Measurements from ENCODE around the gene CTPS2.
"Not testable (repeated sequence)": the region's sequence is repeated elsewhere in the genome, so short reads cannot be mapped to it uniquely, and the experiment has no call there.

Gene CTPS2

DNA sequence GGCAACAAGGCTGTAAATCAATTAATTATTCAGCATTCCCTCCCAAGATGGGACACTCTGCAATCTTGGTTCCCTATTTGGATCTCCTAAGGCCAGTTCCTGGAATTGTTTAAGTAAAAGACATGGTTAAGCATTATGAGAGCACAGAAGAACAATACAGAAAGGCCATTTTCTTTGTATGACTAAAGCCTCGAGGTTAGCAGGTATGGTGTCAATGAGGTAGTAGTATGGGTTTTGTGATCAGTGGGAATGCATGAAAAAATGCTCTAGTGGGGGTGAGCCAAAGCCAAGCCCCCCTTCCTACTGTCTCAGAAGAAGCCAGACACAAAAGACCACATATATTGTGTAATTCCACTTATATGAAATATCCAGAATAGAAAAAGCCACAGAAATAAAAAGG lies 124.2 kb downstream of the CTPS2 start:
- FAIRE-seq (no peak), DNase-seq (ENCODE audit: insufficient read length, low spot score) (no peak)
- TF ChIP-seq, protein P1, sequence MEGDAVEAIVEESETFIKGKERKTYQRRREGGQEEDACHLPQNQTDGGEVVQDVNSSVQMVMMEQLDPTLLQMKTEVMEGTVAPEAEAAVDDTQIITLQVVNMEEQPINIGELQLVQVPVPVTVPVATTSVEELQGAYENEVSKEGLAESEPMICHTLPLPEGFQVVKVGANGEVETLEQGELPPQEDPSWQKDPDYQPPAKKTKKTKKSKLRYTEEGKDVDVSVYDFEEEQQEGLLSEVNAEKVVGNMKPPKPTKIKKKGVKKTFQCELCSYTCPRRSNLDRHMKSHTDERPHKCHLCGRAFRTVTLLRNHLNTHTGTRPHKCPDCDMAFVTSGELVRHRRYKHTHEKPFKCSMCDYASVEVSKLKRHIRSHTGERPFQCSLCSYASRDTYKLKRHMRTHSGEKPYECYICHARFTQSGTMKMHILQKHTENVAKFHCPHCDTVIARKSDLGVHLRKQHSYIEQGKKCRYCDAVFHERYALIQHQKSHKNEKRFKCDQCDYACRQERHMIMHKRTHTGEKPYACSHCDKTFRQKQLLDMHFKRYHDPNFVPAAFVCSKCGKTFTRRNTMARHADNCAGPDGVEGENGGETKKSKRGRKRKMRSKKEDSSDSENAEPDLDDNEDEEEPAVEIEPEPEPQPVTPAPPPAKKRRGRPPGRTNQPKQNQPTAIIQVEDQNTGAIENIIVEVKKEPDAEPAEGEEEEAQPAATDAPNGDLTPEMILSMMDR (IDR thresholded peaks at IDR 0.05; ENCODE audit: insufficient read depth, missing control alignments) = no peak

DNA sequence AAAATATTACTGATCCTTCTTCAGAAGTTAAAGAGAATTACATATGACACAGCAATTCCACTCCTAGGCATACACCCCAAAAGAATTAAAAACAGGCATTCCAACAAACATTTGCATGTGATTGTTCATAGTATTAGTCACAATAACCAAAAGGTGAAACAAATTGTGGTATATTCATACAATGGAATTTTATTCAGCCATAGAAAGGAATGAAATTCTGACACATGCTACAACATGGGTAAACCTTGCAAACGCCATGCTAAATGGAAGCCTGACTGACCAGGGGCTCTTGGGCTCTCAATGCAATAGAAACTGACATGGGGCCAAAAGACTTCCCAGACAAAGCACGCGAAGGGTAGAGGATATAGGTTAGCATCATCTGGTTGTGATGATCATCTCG lies 124.6 kb downstream of the CTPS2 start:
- TF ChIP-seq, protein P1 (IDR thresholded peaks at IDR 0.05; ENCODE audit: insufficient read depth, missing control alignments) = no peak
- FAIRE-seq (no peak), DNase-seq (ENCODE audit: insufficient read length, low spot score) (no peak)

DNA sequence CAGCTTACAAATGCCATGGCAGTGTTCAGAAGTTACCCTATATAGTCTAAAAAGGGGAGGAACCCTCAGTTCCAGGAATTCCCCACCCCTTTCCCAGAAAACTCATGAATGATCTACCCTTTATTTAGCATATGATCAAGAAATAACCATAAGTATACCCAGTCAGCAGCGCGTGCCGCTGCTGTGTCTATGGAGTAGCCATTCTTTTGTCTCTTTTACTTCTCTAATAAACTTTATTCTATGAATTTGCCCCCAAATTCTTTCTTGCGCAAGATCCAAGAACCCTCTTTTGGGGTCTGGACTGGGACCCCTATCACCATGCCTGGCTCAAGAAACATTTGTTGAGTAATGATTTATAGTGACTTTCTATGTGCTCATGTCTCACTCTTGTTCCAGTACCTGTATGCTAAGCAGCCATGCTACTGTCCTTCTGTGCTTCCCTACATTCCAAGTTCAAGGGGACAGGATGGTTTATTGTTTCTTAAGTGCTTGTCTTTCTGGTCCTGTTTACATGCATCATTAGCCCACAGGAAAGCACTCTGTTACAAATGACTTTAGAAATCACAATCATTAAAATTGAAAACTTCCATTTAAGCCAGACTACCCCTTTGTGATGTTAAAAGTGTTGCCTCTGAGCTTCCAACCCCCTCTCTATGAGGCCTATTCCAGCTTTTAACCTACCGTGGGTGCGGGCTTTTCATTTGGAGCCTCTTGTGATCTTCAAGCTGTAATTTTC lies 125.9 kb downstream of the CTPS2 start:
- TF ChIP-seq, protein P1 (IDR thresholded peaks at IDR 0.05; ENCODE audit: insufficient read depth, missing control alignments) = no peak
- DNase-seq (ENCODE audit: insufficient read length, low spot score) (no peak), FAIRE-seq (no peak)

DNA sequence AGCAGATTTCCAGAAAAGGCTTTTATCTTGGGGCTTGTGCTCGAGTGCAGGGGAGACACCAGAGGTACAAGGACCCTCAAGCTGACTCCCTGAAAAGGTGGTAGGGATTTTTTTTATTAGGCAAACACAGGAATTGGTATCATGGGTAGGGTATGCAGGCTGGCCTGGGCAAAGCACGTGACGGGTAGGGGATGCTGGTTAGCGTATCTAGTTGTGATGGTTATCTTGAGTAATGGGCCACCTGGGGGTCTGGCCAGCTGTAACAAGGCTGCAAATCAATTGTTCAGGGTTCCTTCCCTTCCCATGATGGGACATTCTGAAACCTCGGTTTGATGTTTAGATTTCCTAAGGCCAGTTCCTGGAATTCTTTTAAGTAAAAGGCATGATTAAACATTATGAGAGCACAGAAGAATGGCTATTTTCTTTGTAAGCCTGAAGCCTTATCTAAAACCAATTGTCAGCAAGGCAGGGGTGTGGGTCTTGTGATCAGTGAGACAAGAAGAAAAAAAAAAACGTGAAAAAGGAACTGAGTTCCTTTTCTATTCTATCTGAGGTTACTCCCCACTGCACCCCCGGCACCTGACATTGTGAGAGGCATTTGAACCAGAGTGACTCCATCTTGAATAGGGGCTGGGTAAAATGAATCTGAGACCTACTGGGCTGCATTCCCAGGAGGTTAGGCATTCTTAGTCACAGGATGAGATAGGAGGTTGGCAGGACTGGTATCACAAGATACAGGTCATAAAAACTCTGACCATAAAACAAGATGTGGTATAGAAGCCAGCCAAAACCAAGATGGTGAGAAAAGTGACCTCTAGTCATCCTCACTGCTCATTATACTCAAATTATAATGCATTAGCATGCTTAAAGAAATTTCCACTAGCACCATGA lies 126.7 kb downstream of the CTPS2 start:
- FAIRE-seq (no peak), DNase-seq (ENCODE audit: insufficient read length, low spot score) (no peak)
- TF ChIP-seq, protein P1 (IDR thresholded peaks at IDR 0.05; ENCODE audit: insufficient read depth, missing control alignments) = no peak

DNA sequence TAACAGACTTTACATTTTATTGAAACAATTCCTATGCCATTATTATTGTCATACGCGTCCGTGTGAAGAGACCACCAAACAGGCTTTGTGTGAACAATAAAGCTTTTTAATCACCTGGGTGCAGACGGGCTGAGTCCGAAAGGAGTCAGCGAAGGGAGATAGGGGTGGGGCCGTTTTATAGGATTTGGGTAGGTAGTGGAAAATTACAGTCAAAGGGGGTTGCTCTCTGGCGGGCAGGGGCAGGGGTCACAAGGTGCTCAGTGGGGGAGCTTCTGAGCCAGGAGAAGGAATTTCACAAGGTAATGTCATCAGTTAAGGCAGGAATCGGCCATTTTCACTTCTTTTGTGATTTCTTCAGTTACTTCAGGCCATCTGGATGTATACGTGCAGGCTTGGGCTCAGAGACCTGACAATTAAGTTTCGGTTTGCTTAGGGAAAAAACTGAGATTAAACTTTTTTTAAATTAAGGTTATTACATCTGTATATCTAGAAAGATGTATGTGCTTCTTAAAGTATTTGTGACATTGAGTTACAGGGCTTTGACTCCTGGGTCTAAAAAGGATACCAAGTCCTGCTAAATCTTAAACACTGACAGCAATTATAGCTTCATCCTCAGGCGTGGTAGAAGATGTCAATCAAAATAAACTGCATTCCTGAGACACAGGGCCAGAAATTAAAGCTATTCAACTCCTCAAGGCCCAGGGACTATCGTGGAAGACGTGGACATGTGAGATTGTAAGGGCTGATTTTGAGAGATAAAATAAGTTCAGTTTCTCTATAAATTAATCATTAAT lies 132.3 kb downstream of the CTPS2 start:
- not testable (repeated sequence) for FAIRE-seq

DNA sequence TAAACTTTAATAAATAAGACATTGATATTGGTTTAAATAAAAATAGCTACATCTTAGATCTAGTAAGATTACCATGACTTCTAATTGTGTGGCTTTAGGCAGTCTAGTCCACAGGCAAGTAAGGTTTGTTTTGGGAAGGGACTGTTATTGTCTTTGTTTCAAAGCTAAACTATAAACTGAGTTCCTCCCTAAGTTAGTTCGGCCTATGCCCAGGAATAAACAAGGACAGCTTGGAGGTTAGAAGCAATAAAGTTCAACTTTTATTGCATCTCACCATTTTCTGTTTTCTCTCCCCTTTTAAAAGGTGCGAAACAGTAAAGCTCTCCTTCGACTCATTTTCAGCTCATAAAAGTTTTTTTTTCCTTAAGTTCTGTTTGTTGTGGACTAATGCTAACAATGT lies 133.0 kb downstream of the CTPS2 start:
- FAIRE-seq (no peak), DNase-seq (ENCODE audit: insufficient read length, low spot score) (no peak)
- TF ChIP-seq, protein P1 (IDR thresholded peaks at IDR 0.05; ENCODE audit: insufficient read depth, missing control alignments) = no peak

More for the DNA sequence above, 132.3 kb downstream of the CTPS2 start:
- DNase-seq (ENCODE audit: insufficient read length, low spot score) = not testable (repeated sequence)

DNA sequence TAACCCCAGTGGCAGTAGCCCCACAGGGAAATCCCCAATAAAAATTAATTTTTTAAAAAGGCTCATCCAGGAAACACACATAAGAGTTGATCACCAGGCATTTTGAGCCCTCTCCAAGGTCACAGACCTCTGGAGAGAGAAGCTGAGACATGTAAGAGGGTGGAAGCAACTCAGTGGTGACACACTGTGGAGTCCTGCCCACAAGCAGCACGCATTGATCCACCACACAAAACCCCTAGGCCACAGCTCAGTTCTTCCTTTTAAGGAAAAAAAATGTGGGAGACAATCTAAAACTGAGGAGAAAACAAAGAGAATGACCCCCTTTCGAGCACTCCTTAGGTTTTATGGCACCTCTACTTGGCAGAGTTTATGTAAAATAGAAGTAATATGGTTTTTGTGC lies 134.3 kb downstream of the CTPS2 start:
- no peak for FAIRE-seq

More for the DNA sequence above, 134.3 kb downstream of the CTPS2 start:
- no peak for DNase-seq (ENCODE audit: insufficient read length, low spot score)
- TF ChIP-seq, protein P1 (IDR thresholded peaks at IDR 0.05; ENCODE audit: insufficient read depth, missing control alignments) = no peak

Measured in D721Med (cell line).